ENCODE data around the gene PLEKHG1. TPM values are rescaled to one million over a fixed set of nuclear protein-coding genes. Genes with fewer than 3 reads are reported as not detected.
A peak's percentile ranks its signal among the peaks of the same experiment; 100 is the strongest.

The PLEKHG1 gene
- total RNA-seq, 1 donor from 2014 or later: 135 TPM

GRCh38 chr6:150619275-150619674 is 19.6 kb downstream of the PLEKHG1 start:
- no peak for DNase-seq (ENCODE audit: low spot score)
- Mint-ChIP-seq H3K4me3 (ENCODE audit: unreplicated experiment) (peak overlapping the region; percentile 57), H3K27me3 (ENCODE audit: unreplicated experiment) (peaks cover 4% of the 10 kb centered on the region), H3K9me3 (ENCODE audit: unreplicated experiment) (no peaks in the 10 kb centered on the region), H3K4me1 (ENCODE audit: unreplicated experiment) (peaks cover 86% of the 10 kb centered on the region), H3K27ac (ENCODE audit: unreplicated experiment) (peak overlapping the region; percentile 82), H3K36me3 (ENCODE audit: low read depth, unreplicated experiment) (peaks cover 31% of the 10 kb centered on the region)
- TF ChIP-seq CTCF (IDR thresholded peaks at IDR 0.05; ENCODE audit: unreplicated experiment): no peak

GRCh38 chr6:150620244-150620643 is 20.6 kb downstream of the PLEKHG1 start:
- TF ChIP-seq CTCF (IDR thresholded peaks at IDR 0.05; ENCODE audit: unreplicated experiment): no peak
- no peak for DNase-seq (ENCODE audit: low spot score)
- Mint-ChIP-seq H3K36me3 (ENCODE audit: low read depth, unreplicated experiment) (peaks cover 29% of the 10 kb centered on the region), H3K4me3 (ENCODE audit: unreplicated experiment) (peak overlapping the region; percentile 33), H3K4me1 (ENCODE audit: unreplicated experiment) (peaks cover 79% of the 10 kb centered on the region), H3K9me3 (ENCODE audit: unreplicated experiment) (no peaks in the 10 kb centered on the region), H3K27me3 (ENCODE audit: unreplicated experiment) (peaks cover 1% of the 10 kb centered on the region), H3K27ac (ENCODE audit: unreplicated experiment) (no peak overlapping the region)

GRCh38 chr6:150620763-150621162 is 21.1 kb downstream of the PLEKHG1 start:
- peaks cover 77% of the 10 kb centered on the region for H3K4me1 Mint-ChIP-seq (ENCODE audit: unreplicated experiment)
- H3K36me3 Mint-ChIP-seq (ENCODE audit: low read depth, unreplicated experiment): peaks cover 31% of the 10 kb centered on the region
- peak overlapping the region; percentile 33 for H3K4me3 Mint-ChIP-seq (ENCODE audit: unreplicated experiment)
- no peaks in the 10 kb centered on the region for H3K9me3 Mint-ChIP-seq (ENCODE audit: unreplicated experiment)
- no peak overlapping the region for H3K27ac Mint-ChIP-seq (ENCODE audit: unreplicated experiment)
- DNase-seq (ENCODE audit: low spot score): no peak
- H3K27me3 Mint-ChIP-seq (ENCODE audit: unreplicated experiment): peaks cover 4% of the 10 kb centered on the region
- TF ChIP-seq CTCF (IDR thresholded peaks at IDR 0.05; ENCODE audit: unreplicated experiment): no peak

- peaks cover 43% of the 10 kb centered on the region for H3K36me3 Mint-ChIP-seq (ENCODE audit: low read depth, unreplicated experiment)
Observed at GRCh38 chr6:150622476-150622875, 22.8 kb downstream of the PLEKHG1 start.

More at GRCh38 chr6:150622476-150622875, 22.8 kb downstream of the PLEKHG1 start:
- H3K4me1 Mint-ChIP-seq (ENCODE audit: unreplicated experiment): peaks cover 74% of the 10 kb centered on the region
- H3K4me3 Mint-ChIP-seq (ENCODE audit: unreplicated experiment): peak overlapping the region; percentile 54
- TF ChIP-seq CTCF (IDR thresholded peaks at IDR 0.05; ENCODE audit: unreplicated experiment): no peak
- no peaks in the 10 kb centered on the region for H3K9me3 Mint-ChIP-seq (ENCODE audit: unreplicated experiment)
- no peak for DNase-seq (ENCODE audit: low spot score)
- peak overlapping the region; percentile 85 for H3K27ac Mint-ChIP-seq (ENCODE audit: unreplicated experiment)
- H3K27me3 Mint-ChIP-seq (ENCODE audit: unreplicated experiment): peaks cover 6% of the 10 kb centered on the region

Measured in endothelial cell (in vitro differentiated cells).